ENCODE data around the gene SSC5D. TPM values are rescaled to one million over a fixed set of nuclear protein-coding genes. Genes with fewer than 3 reads are reported as not detected.
"Not testable (repeated sequence)": the region's sequence is repeated elsewhere in the genome, so short reads cannot be mapped to it uniquely, and the experiment has no call there.

SSC5D gene
- total RNA-seq, 1 donor from 2014 or later: 7.6 TPM

DNA sequence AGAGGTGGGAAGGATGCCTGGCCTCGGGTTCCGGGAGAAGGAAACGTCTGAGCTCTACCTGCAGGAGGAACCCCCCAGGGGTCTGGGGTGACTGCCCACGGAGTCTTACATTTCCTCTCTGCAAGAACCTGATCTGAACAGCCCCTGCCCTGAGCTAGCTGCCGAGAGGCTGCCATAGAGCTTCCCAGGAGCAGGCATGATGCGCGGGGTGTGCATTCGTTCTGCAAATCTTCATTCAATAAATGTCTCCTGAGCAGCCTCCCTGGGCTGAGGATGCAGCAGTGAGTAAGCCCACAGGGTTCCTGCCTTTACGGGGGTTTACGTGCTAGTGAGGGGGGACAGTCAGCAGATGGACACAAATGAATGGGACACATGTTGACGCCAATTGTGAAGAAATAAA, 43.6 kb upstream of the SSC5D start:
- TF ChIP-seq, protein P1, sequence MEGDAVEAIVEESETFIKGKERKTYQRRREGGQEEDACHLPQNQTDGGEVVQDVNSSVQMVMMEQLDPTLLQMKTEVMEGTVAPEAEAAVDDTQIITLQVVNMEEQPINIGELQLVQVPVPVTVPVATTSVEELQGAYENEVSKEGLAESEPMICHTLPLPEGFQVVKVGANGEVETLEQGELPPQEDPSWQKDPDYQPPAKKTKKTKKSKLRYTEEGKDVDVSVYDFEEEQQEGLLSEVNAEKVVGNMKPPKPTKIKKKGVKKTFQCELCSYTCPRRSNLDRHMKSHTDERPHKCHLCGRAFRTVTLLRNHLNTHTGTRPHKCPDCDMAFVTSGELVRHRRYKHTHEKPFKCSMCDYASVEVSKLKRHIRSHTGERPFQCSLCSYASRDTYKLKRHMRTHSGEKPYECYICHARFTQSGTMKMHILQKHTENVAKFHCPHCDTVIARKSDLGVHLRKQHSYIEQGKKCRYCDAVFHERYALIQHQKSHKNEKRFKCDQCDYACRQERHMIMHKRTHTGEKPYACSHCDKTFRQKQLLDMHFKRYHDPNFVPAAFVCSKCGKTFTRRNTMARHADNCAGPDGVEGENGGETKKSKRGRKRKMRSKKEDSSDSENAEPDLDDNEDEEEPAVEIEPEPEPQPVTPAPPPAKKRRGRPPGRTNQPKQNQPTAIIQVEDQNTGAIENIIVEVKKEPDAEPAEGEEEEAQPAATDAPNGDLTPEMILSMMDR (IDR thresholded peaks at IDR 0.05; ENCODE audit: partially characterized antibody, unreplicated experiment): no peak
- Mint-ChIP-seq H3K27ac (ENCODE audit: unreplicated experiment) (no peak overlapping the region), H3K4me3 (ENCODE audit: unreplicated experiment) (no peak overlapping the region), H3K4me1 (ENCODE audit: low read depth, unreplicated experiment) (peaks cover 10% of the 10 kb centered on the region), H3K9me3 (ENCODE audit: unreplicated experiment) (peaks cover 8% of the 10 kb centered on the region), H3K36me3 (ENCODE audit: unreplicated experiment) (peaks cover 13% of the 10 kb centered on the region), H3K27me3 (ENCODE audit: unreplicated experiment) (peaks cover 34% of the 10 kb centered on the region)
- DNase-seq: no peak

DNA sequence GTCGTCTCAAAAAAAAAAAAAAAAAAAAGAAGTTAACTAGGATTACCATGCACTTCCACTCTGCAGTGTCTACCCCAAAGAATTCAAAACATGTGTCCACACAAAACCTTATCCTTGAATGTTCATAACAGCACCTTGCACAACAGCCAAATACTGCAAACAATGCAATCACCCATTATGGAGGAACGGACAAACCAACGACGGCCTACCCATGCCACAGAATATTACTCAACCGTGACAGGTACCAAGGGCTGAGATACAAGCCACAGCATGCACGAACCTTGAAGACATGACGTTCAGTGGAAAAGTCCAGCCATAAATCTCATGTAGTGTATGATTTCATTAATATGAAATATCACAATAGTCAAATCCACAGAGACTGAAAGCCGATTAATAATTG, 42.2 kb upstream of the SSC5D start:
- H3K27ac Mint-ChIP-seq (ENCODE audit: unreplicated experiment): no peak overlapping the region
- TF ChIP-seq, protein P1 (IDR thresholded peaks at IDR 0.05; ENCODE audit: partially characterized antibody, unreplicated experiment): no peak
- no peak for DNase-seq
- H3K36me3 Mint-ChIP-seq (ENCODE audit: unreplicated experiment): peaks cover 9% of the 10 kb centered on the region
- peaks cover 8% of the 10 kb centered on the region for H3K9me3 Mint-ChIP-seq (ENCODE audit: unreplicated experiment)
- H3K27me3 Mint-ChIP-seq (ENCODE audit: unreplicated experiment): peaks cover 33% of the 10 kb centered on the region
- peaks cover 6% of the 10 kb centered on the region for H3K4me1 Mint-ChIP-seq (ENCODE audit: low read depth, unreplicated experiment)
- peak overlapping the region; percentile 52 for H3K4me3 Mint-ChIP-seq (ENCODE audit: unreplicated experiment)

DNA sequence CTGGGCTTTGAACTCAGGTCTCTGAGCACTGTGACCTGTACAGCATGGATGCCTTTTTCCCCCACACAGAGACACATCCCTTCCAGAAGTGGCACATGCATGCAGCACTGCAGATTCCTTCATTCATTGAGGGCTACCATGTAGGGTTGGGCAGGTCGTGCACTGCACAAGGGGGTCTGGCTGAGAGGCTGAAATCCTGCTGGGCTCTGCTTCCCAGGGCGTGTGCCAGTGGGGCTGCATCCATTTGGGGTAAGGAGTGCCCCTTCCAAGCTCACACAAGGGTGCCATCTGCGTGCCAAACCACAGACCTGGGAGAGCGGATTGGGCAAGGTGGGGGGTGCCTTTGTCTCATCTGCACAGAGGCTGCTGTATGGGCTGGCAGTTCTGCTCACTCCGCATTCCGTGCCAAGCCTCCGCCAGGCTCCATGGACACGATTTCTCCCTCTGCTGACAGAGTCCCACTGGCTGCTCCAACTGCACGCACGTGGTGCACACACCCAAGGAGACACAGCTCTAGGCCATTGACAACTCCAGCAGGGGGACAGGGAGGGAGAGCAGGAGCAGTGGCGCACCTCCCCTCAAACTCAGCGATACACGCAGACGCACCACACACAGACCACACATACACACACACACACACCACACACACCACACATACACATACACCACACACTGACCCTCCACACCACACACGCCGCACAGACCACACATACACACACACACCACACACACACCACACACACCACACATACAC, 40.6 kb upstream of the SSC5D start:
- DNase-seq: peak; percentile 52
- H3K36me3 Mint-ChIP-seq (ENCODE audit: unreplicated experiment): peaks cover 4% of the 10 kb centered on the region
- TF ChIP-seq, protein P1 (IDR thresholded peaks at IDR 0.05; ENCODE audit: partially characterized antibody, unreplicated experiment): no peak
- H3K4me3 Mint-ChIP-seq (ENCODE audit: unreplicated experiment): no peak overlapping the region
- no peaks in the 10 kb centered on the region for H3K4me1 Mint-ChIP-seq (ENCODE audit: low read depth, unreplicated experiment)
- H3K27ac Mint-ChIP-seq (ENCODE audit: unreplicated experiment): no peak overlapping the region
- H3K27me3 Mint-ChIP-seq (ENCODE audit: unreplicated experiment): peaks cover 30% of the 10 kb centered on the region
- peaks cover 6% of the 10 kb centered on the region for H3K9me3 Mint-ChIP-seq (ENCODE audit: unreplicated experiment)

DNA sequence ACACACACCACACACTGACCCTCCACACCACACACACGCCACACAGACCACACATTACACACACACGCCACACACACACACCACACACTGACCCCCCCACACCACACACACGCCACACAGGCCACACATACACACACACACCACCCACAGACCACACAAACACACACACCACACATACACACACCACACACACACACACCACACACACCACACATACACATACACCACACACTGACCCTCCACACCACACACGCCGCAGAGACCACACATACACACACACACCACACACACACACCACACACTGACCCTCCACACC, 40.1 kb upstream of the SSC5D start:
- H3K36me3 Mint-ChIP-seq (ENCODE audit: unreplicated experiment); DNase-seq; H3K4me3 Mint-ChIP-seq (ENCODE audit: unreplicated experiment); H3K4me1 Mint-ChIP-seq (ENCODE audit: low read depth, unreplicated experiment); H3K9me3 Mint-ChIP-seq (ENCODE audit: unreplicated experiment); H3K27ac Mint-ChIP-seq (ENCODE audit: unreplicated experiment): not testable (repeated sequence)
- peaks cover 30% of the 10 kb centered on the region for H3K27me3 Mint-ChIP-seq (ENCODE audit: unreplicated experiment)

DNA sequence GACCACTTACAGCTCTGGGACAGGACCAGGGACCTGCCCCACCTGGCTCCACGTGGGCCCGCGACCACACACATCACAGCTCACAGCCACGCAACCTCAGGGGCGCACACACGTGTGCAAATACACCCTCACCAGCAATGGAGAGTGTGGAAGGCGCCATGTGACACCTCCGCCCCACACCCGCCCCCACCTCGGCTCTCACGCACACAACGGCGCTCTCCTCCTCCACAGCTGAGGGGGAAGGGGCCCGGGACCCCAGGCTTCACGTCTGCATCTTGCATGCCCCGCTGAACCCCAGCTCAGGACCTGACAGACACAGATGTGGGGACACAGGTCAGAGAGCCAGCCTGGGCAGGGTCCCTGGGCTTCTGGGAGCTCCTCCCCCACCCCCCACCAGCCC, 38.8 kb upstream of the SSC5D start:
- peaks cover 4% of the 10 kb centered on the region for H3K36me3 Mint-ChIP-seq (ENCODE audit: unreplicated experiment)
- H3K4me1 Mint-ChIP-seq (ENCODE audit: low read depth, unreplicated experiment): no peaks in the 10 kb centered on the region
- no peak overlapping the region for H3K4me3 Mint-ChIP-seq (ENCODE audit: unreplicated experiment)
- H3K27ac Mint-ChIP-seq (ENCODE audit: unreplicated experiment): no peak overlapping the region
- TF ChIP-seq, protein P1 (IDR thresholded peaks at IDR 0.05; ENCODE audit: partially characterized antibody, unreplicated experiment): no peak
- H3K27me3 Mint-ChIP-seq (ENCODE audit: unreplicated experiment): peaks cover 23% of the 10 kb centered on the region
- peaks cover 10% of the 10 kb centered on the region for H3K9me3 Mint-ChIP-seq (ENCODE audit: unreplicated experiment)
- no peak for DNase-seq

Measured in glutamatergic neuron (in vitro differentiated cells).